IMR-90 (cell line): Measurements from ENCODE around the gene MICAL1. TPM values are rescaled to one million over a fixed set of nuclear protein-coding genes. Genes with fewer than 3 reads are reported as not detected.

Source experiments
- ATAC-seq: fragments of 200-7000 bp; cut with Tn5 transposase; 2 replicates; pipeline ENCODE4 v1.9.1; 2020; ENCODE audit warnings: low read depth, mild to moderate bottlenecking, moderate library complexity
- BruUV-seq: library from RNA; stranded (reverse); fragments of 400-500 nt; replicated peaks from 2 replicates; lab custom pipeline; 2021; lab: Mats Ljungman, UMichigan
- CTCF ChIA-PET: fragments of 300-600 bp; formaldehyde crosslinking; extraction: SDS; loops from one replicate; lab custom pipeline; 2021; ENCODE audit warnings: antibody characterized with exemption; lab: Yijun Ruan, JAX
- POLR2A ChIA-PET: fragments of 300-600 bp; sonication (Branson Sonifier 250); formaldehyde crosslinking; loops from one replicate; lab custom pipeline; 2022; ENCODE audit warnings: antibody characterized with exemption; ENCODE audit not compliant: unreplicated experiment; lab: Charles Lee
- DNase-seq: peaks from one replicate; pipeline ENCODE4 v3.0.0; 2013
- H2AFZ ChIP-seq: replicated peaks from 2 replicates; pipeline ENCODE3; 2013; ENCODE audit warnings: low read length, mild to moderate bottlenecking; ENCODE audit not compliant: poor library complexity
- H2AK5ac ChIP-seq: 2 replicates; pipeline ENCODE4 v1.6.1; 2013; ENCODE audit warnings: low read depth, low read length, inconsistent platforms
- H2AK9ac ChIP-seq: replicated peaks from 2 replicates; pipeline ENCODE3; 2013; ENCODE audit warnings: mild to moderate bottlenecking, low read depth, low read length, moderate library complexity; ENCODE audit not compliant: poor library complexity
- H2BK120ac ChIP-seq: 2 replicates; pipeline ENCODE4 v1.6.1; 2013; ENCODE audit warnings: low read depth, low read length, inconsistent platforms
- H2BK15ac ChIP-seq: 3 replicates; pipeline ENCODE4 v1.6.1; 2013; ENCODE audit warnings: low read depth, low read length, inconsistent platforms
- H2BK20ac ChIP-seq: 2 replicates; pipeline ENCODE4 v1.6.1; 2013; ENCODE audit warnings: low read depth, mild to moderate bottlenecking, inconsistent platforms, low read length, moderate library complexity
- H2BK5ac ChIP-seq: 2 replicates; pipeline ENCODE4 v1.6.1; 2013; ENCODE audit warnings: mild to moderate bottlenecking, low read depth, low read length, inconsistent platforms; ENCODE audit not compliant: poor library complexity, severe bottlenecking
- H3K14ac ChIP-seq: replicated peaks from 2 replicates; pipeline ENCODE4 v1.6.1; 2013; ENCODE audit warnings: low read depth, low read length, inconsistent platforms
- H3K18ac ChIP-seq: 2 replicates; pipeline ENCODE4 v1.6.1; 2013; ENCODE audit warnings: low read depth, low read length, control low read depth
- H3K23ac ChIP-seq: 2 replicates; pipeline ENCODE4 v1.6.1; 2013; ENCODE audit warnings: low read depth, low read length, inconsistent platforms
- H3K27ac ChIP-seq: 2 replicates; pipeline ENCODE4 v1.5.1; 2013; ENCODE audit warnings: mild to moderate bottlenecking, control low read depth, low read length; ENCODE audit not compliant: insufficient read depth
- H3K27me3 ChIP-seq: 2 replicates; pipeline ENCODE4 v1.6.1; 2013; ENCODE audit warnings: low read length; ENCODE audit not compliant: control insufficient read depth, insufficient read depth
- H3K36me3 ChIP-seq: 2 replicates; pipeline ENCODE4 v1.6.1; 2013; ENCODE audit warnings: low read length, mixed read lengths; ENCODE audit not compliant: control insufficient read depth, insufficient read depth
- H3K4ac ChIP-seq: 2 replicates; pipeline ENCODE4 v1.6.1; 2013; ENCODE audit warnings: low read depth, low read length, inconsistent platforms
- H3K4me1 ChIP-seq: 2 replicates; pipeline ENCODE4 v1.6.1; 2013; ENCODE audit warnings: low read length, mixed read lengths; ENCODE audit not compliant: control insufficient read depth, insufficient read depth
- H3K4me2 ChIP-seq: 2 replicates; pipeline ENCODE4 v1.6.1; 2013; ENCODE audit warnings: low read depth, mild to moderate bottlenecking, control low read depth, low read length, moderate library complexity
- H3K4me3 ChIP-seq: 2 replicates; pipeline ENCODE4 v1.5.1; 2013; ENCODE audit warnings: low read depth, mild to moderate bottlenecking, control low read depth, low read length, moderate library complexity; ENCODE audit not compliant: insufficient read depth
- H3K56ac ChIP-seq: 2 replicates; pipeline ENCODE4 v1.6.1; 2013; ENCODE audit warnings: low read length, inconsistent platforms; ENCODE audit not compliant: insufficient read depth; ENCODE audit errors: extremely low read depth
- H3K79me1 ChIP-seq, 2 experiments: 2 replicates each; pipeline ENCODE4 v1.6.1; 2013; ENCODE audit warnings: low read length in 2 of 2, inconsistent platforms in 1 of 2, low read depth in 1 of 2
- H3K9ac ChIP-seq: 2 replicates; pipeline ENCODE4 v1.6.1; 2013; ENCODE audit warnings: low read depth, low read length, control low read depth
- H3K9me1 ChIP-seq: 2 replicates; pipeline ENCODE4 v1.6.1; 2013; ENCODE audit warnings: low read length, inconsistent platforms; ENCODE audit not compliant: insufficient read depth
- H3K9me3 ChIP-seq: 2 replicates; pipeline ENCODE4 v1.6.1; 2013; ENCODE audit warnings: low read length; ENCODE audit not compliant: control insufficient read depth, insufficient read depth
- H4K20me1 ChIP-seq: 2 replicates; pipeline ENCODE4 v1.6.1; 2013; ENCODE audit warnings: low read length, inconsistent platforms; ENCODE audit not compliant: insufficient read depth
- H4K5ac ChIP-seq: 2 replicates; pipeline ENCODE4 v1.6.1; 2013; ENCODE audit warnings: mild to moderate bottlenecking, low read depth, low read length, control low read depth
- H4K8ac ChIP-seq, 2 experiments: 2 replicates each; pipeline ENCODE4 v1.6.1; 2013; ENCODE audit warnings: low read depth in 2 of 2, low read length in 2 of 2, control low read depth in 1 of 2, inconsistent platforms in 1 of 2
- H4K91ac ChIP-seq: 2 replicates; pipeline ENCODE4 v1.6.1; 2013; ENCODE audit warnings: low read depth, low read length, inconsistent platforms; ENCODE audit not compliant: insufficient read depth
- BHLHE40 ChIP-seq: fragments of 150-350 bp; IDR thresholded peaks from 2 replicates; pipeline ENCODE4 v1.6.1; 2016; ENCODE audit warnings: mild to moderate bottlenecking, low read depth, low read length
- CEBPB ChIP-seq: IDR thresholded peaks from 2 replicates; pipeline ENCODE4 v1.6.1; 2012; ENCODE audit warnings: low read depth, low read length, improper control_type of control experiment
- CHD1 ChIP-seq: IDR thresholded peaks from 2 replicates; pipeline ENCODE4 v1.6.1; 2012; ENCODE audit warnings: low read depth, low read length, improper control_type of control experiment
- CTCF ChIP-seq: conservative IDR thresholded peaks from 2 replicates; pipeline ENCODE4 v1.5.1; 2012; ENCODE audit warnings: mild to moderate bottlenecking, low read depth, low read length, improper control_type of control experiment
- ELK1 ChIP-seq: fragments of 150-350 bp; IDR thresholded peaks from 2 replicates; pipeline ENCODE4 v1.6.1; 2016; ENCODE audit warnings: low read depth, mild to moderate bottlenecking, low read length, moderate library complexity, borderline replicate concordance
- FOS ChIP-seq: fragments of 150-350 bp; IDR thresholded peaks from 2 replicates; pipeline ENCODE4 v1.6.1; 2016; ENCODE audit warnings: low read depth, low read length
- MAFK ChIP-seq: IDR thresholded peaks from 2 replicates; pipeline ENCODE4 v1.6.1; 2012; ENCODE audit warnings: low read depth, low read length, improper control_type of control experiment
- MAZ ChIP-seq: IDR thresholded peaks from 2 replicates; pipeline ENCODE4 v1.6.1; 2012; ENCODE audit warnings: low read depth, mild to moderate bottlenecking, low read length, improper control_type of control experiment, moderate library complexity, borderline replicate concordance
- MXI1 ChIP-seq: IDR thresholded peaks from 2 replicates; pipeline ENCODE4 v1.6.1; 2012; ENCODE audit warnings: low read depth, mild to moderate bottlenecking, low read length, moderate library complexity, borderline replicate concordance
- NFE2L2 ChIP-seq: fragments of 150-350 bp; IDR thresholded peaks from 2 replicates; pipeline ENCODE4 v1.6.1; 2016; ENCODE audit warnings: low read depth, mild to moderate bottlenecking, low read length
- POLR2A ChIP-seq: IDR thresholded peaks from 2 replicates; pipeline ENCODE4 v1.6.1; 2012; ENCODE audit warnings: mild to moderate bottlenecking, low read depth, low read length
- RAD21 ChIP-seq: IDR thresholded peaks from 2 replicates; pipeline ENCODE4 v1.6.1; 2012; ENCODE audit warnings: low read length, improper control_type of control experiment
- RCOR1 ChIP-seq: IDR thresholded peaks from 2 replicates; pipeline ENCODE4 v1.6.1; 2012; ENCODE audit warnings: mild to moderate bottlenecking, low read length, improper control_type of control experiment; ENCODE audit not compliant: insufficient replicate concordance
- RFX5 ChIP-seq: IDR thresholded peaks from 2 replicates; pipeline ENCODE4 v1.8.0; 2012; ENCODE audit warnings: low read depth, mild to moderate bottlenecking, low read length, moderate library complexity
- SMC3 ChIP-seq: fragments of 150-350 bp; IDR thresholded peaks from 2 replicates; pipeline ENCODE4 v1.6.1; 2016; ENCODE audit warnings: low read depth, mild to moderate bottlenecking, antibody characterized with exemption, low read length, moderate library complexity
- USF2 ChIP-seq: fragments of 150-350 bp; IDR thresholded peaks from 2 replicates; pipeline ENCODE4 v1.6.1; 2017; ENCODE audit warnings: mild to moderate bottlenecking, antibody characterized with exemption, low read length, low read depth
- WGBS, 2 experiments: methylation state at CpG; one replicate each; pipeline versions ENCODE4 v1.1.5 to v1.1.7; 2013; ENCODE audit warnings: missing lambda C conversion rate in 2 of 2; ENCODE audit not compliant: insufficient read length in 1 of 2; ENCODE audit errors: extremely low coverage in 2 of 2; 5-methylcytosine and 5-hydroxymethylcytosine counted together
- dilution Hi-C: fragments of 300-500 bp; cut with HindIII; formaldehyde crosslinking; loops from one replicate; pipeline ENCODE4 v1.14.3; 2018; ENCODE audit warnings: low sequenced_read_pairs; ENCODE audit not compliant: unreplicated experiment
- in situ Hi-C: fragments of 300-500 bp; cut with MboI; formaldehyde crosslinking; loops from 3 replicates; pipeline ENCODE4 v1.14.3; 2019; ENCODE audit warnings: low sequenced_read_pairs, inconsistent platforms, mixed read lengths
- intact Hi-C: fragments of 100-400 bp; cut with micrococcal nuclease; formaldehyde crosslinking; loops from 2 replicates; pipeline ENCODE4 v1.10.0; 2022
- polyA plus RNA-seq, 3 experiments: library from polyadenylated mRNA; depleted of rRNA; stranded (reverse); fragments of >200 nt; gene quantifications; 2 replicates each; pipeline ENCODE4 v1.2.3, GENCODE V29; 2012; ENCODE audit warnings: low replicate concordance in 1 of 3
- total RNA-seq: library from RNA; depleted of rRNA; stranded (reverse); fragments of >200 nt; gene quantifications from 2 replicates; pipeline ENCODE4 v1.2.3, GENCODE V29; 2012

The MICAL1 gene
- total and polyA plus RNA-seq, 2 of the 4 experiments (the other 2 are of a cell fraction) = 30.5 to 57.1 TPM

- no peak overlapping the region for H4K91ac ChIP-seq
- H2AK9ac ChIP-seq = no peak overlapping the region
- H3K18ac ChIP-seq = no peak overlapping the region
- dilution Hi-C loops (no loop called here), in situ Hi-C loops (no loop called here), intact Hi-C loops (no loop called here)
- H3K14ac ChIP-seq = no peak overlapping the region
- no peak overlapping the region for H3K4ac ChIP-seq
- peaks cover 36% of the 10 kb centered on the region for H3K36me3 ChIP-seq
- no peak overlapping the region for H2BK15ac ChIP-seq
- no peaks in the 10 kb centered on the region; the same call in 1 of the 2 replicates for H4K20me1 ChIP-seq
- ChIA-PET POLR2A (no interaction called here), CTCF (no interaction called here)
- no peak overlapping the region for H3K56ac ChIP-seq
- no peak overlapping the region for H3K23ac ChIP-seq
- no peaks in the 10 kb centered on the region for H3K9me3 ChIP-seq
- DNase-seq = no peak
- WGBS, 2 experiments = no CpG with 5 or more reads among the region's 7 CpGs
- no peak overlapping the region for H2BK20ac ChIP-seq
- H3K79me1 ChIP-seq = peaks cover 15 to 44% of the 10 kb centered on the region in 2 experiments; a peak in 3 of 4 replicates
- H3K4me2 ChIP-seq = no peak overlapping the region
- H4K5ac ChIP-seq = no peak overlapping the region
- no peak overlapping the region for H3K9ac ChIP-seq
- no peak overlapping the region for H2AK5ac ChIP-seq
- H4K8ac ChIP-seq = no peak overlapping the region
- no TSS peak for BruUV-seq
- H2AFZ ChIP-seq = no peak overlapping the region
- TF ChIP-seq CHD1 (no peak), ELK1 (no peak), BHLHE40 (no peak), CEBPB (no peak), RFX5 (no peak), USF2 (no peak), RCOR1 (no peak), FOS (no peak), MAZ (no peak), MAFK (no peak), MXI1 (no peak), RAD21 (no peak), NFE2L2 (no peak), CTCF (no peak), POLR2A (no peak), SMC3 (no peak)
- ATAC-seq = peak; percentile 62
- H3K4me3 ChIP-seq = no peak overlapping the region
- H3K4me1 ChIP-seq = peaks cover 5% of the 10 kb centered on the region
- peaks cover 7% of the 10 kb centered on the region for H3K9me1 ChIP-seq
- H2BK5ac ChIP-seq = no peak overlapping the region
- H3K27me3 ChIP-seq = no peaks in the 10 kb centered on the region
- no peak overlapping the region for H3K27ac ChIP-seq
- no peak overlapping the region for H2BK120ac ChIP-seq
Measured at GRCh38 chr6:109466212-109466923, 10.8 kb upstream of the MICAL1 start.
